OCI-LY1 (cell line): ENCODE results near the gene TM2D1.

Experiments used
- EZH2 ChIP-seq: fragments of 200-600 bp; sonication (generic), shearing (Covaris generic); IDR thresholded peaks from 2 replicates; pipeline ENCODE4 v1.8.0; 2017; ENCODE audit warnings: borderline replicate concordance, mixed run types, mild to moderate bottlenecking, antibody characterized with exemption, low read length, moderate library complexity, mixed read lengths
- TF ChIP-seq, protein P1 (sequence below): fragments of 200-600 bp; sonication (generic), shearing (Covaris generic); IDR thresholded peaks from 2 replicates; pipeline ENCODE4 v1.5.1; 2017; ENCODE audit warnings: mild to moderate bottlenecking, antibody characterized with exemption, low read length, moderate library complexity, mixed read lengths

DNA sequence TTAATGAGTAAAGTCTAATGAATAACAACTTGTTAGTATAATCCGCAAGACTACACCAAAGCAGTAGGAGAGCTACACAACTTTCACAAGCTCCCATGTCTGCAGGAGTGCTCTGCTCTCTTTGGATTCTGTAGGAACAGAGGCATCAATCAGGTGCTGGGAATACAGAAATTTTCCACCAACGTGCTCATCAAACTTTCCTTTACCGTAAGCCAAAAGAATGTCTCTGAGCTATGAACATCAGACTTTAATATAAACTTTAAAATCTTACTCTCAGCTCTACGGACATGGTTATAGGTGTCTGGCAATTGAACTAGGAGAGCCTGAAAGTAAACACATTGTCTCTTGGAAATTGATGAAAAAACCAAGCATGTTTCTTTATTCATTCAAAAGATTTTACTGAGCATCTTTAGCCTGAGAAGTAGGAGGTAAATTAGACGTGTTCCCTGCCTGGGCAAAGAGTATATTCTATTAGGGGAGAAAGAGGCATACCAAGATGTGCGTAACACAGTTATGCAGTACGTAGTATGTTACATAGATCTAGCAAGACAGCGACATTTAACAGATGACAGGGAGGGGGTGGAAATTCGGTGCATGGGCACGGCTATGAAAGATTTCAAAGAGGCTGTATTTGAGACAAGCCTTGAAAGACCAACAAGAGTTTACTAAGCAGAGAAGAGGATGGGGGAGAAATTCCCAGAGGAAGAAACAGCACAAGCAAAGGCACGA lies 85.2 kb downstream of the TM2D1 start:
- TF ChIP-seq, protein P1, sequence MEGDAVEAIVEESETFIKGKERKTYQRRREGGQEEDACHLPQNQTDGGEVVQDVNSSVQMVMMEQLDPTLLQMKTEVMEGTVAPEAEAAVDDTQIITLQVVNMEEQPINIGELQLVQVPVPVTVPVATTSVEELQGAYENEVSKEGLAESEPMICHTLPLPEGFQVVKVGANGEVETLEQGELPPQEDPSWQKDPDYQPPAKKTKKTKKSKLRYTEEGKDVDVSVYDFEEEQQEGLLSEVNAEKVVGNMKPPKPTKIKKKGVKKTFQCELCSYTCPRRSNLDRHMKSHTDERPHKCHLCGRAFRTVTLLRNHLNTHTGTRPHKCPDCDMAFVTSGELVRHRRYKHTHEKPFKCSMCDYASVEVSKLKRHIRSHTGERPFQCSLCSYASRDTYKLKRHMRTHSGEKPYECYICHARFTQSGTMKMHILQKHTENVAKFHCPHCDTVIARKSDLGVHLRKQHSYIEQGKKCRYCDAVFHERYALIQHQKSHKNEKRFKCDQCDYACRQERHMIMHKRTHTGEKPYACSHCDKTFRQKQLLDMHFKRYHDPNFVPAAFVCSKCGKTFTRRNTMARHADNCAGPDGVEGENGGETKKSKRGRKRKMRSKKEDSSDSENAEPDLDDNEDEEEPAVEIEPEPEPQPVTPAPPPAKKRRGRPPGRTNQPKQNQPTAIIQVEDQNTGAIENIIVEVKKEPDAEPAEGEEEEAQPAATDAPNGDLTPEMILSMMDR, result no peak
- no peak for TF ChIP-seq EZH2
